ENCODE measurements around the gene POMT2.

POMT2 gene

GRCh38 chr14:77265561-77266335 lies 54.9 kb downstream of the POMT2 start:
- FAIRE-seq: no peak

GRCh38 chr14:77265187-77265515 lies 55.5 kb downstream of the POMT2 start:
- FAIRE-seq: no peak

GRCh38 chr14:77264466-77265186 lies 56.1 kb downstream of the POMT2 start:
- FAIRE-seq: no peak

- FAIRE-seq: no peak
These were observed 60.1 kb downstream of the POMT2 start for GRCh38 chr14:77260631-77261030.

- FAIRE-seq: no peak
These were observed 60.5 kb downstream of the POMT2 start for GRCh38 chr14:77260199-77260598.

- no peak for FAIRE-seq
These were observed 61.5 kb downstream of the POMT2 start for GRCh38 chr14:77259025-77259715.

- no peak for FAIRE-seq
These were observed 62.1 kb downstream of the POMT2 start for GRCh38 chr14:77258566-77258965.

GRCh38 chr14:77257700-77258099 lies 63.0 kb downstream of the POMT2 start:
- FAIRE-seq: no peak

GRCh38 chr14:77256694-77257093 lies 64.0 kb downstream of the POMT2 start:
- no peak for FAIRE-seq

- FAIRE-seq: no peak
These were observed 67.1 kb downstream of the POMT2 start for GRCh38 chr14:77253333-77254190.

GRCh38 chr14:77251870-77252269 lies 68.8 kb downstream of the POMT2 start:
- FAIRE-seq: no peak

- FAIRE-seq: no peak
These were observed 69.8 kb downstream of the POMT2 start for GRCh38 chr14:77250927-77251326.

GRCh38 chr14:77249286-77249685 lies 71.4 kb downstream of the POMT2 start:
- FAIRE-seq: no peak

GRCh38 chr14:77248666-77249065 lies 72.0 kb downstream of the POMT2 start:
- no peak for FAIRE-seq

GRCh38 chr14:77246784-77247183 lies 73.9 kb downstream of the POMT2 start:
- no peak for FAIRE-seq

- FAIRE-seq: no peak
These were observed 74.9 kb downstream of the POMT2 start for GRCh38 chr14:77245820-77246219.

- no peak for FAIRE-seq
These were observed 76.8 kb downstream of the POMT2 start for GRCh38 chr14:77243853-77244252.

- FAIRE-seq: no peak
These were observed 77.9 kb downstream of the POMT2 start for GRCh38 chr14:77242752-77243151.

- FAIRE-seq: no peak
These were observed 78.7 kb downstream of the POMT2 start for GRCh38 chr14:77241955-77242354.

- FAIRE-seq: no peak
These were observed 80.3 kb downstream of the POMT2 start for GRCh38 chr14:77240336-77240915.

GRCh38 chr14:77239412-77239811 lies 81.3 kb downstream of the POMT2 start:
- no peak for FAIRE-seq

- FAIRE-seq: no peak
These were observed 81.7 kb downstream of the POMT2 start for GRCh38 chr14:77238996-77239395.

GRCh38 chr14:77238356-77238755 lies 82.3 kb downstream of the POMT2 start:
- no peak for FAIRE-seq

Data from G401.6 (cell line).